HG02759 (cell line): Measurements from ENCODE around the gene MPZ.
"Not testable (repeated sequence)": the region's sequence is repeated elsewhere in the genome, so short reads cannot be mapped to it uniquely, and the experiment has no call there.

ENCODE experiments used
- ATAC-seq: cut with Tn5 transposase; IDR thresholded peaks from one replicate; pipeline ENCODE4 v1.9.1; 2021; ENCODE audit warnings: mild to moderate bottlenecking, moderate library complexity; ENCODE audit not compliant: unreplicated experiment

The MPZ gene

GRCh38 chr1:161258439-161259344 lies 51.1 kb downstream of the MPZ start, which contains the start of gene PCP4L1:
PCP4L1 (plus strand) TSS chr1:161258745; CDS start chr1:161258975, 230 bp downstream.
- peak; percentile 78 for ATAC-seq

GRCh38 chr1:161257109-161257508 lies 52.7 kb downstream of the MPZ start:
- not testable (repeated sequence) for ATAC-seq

DNA sequence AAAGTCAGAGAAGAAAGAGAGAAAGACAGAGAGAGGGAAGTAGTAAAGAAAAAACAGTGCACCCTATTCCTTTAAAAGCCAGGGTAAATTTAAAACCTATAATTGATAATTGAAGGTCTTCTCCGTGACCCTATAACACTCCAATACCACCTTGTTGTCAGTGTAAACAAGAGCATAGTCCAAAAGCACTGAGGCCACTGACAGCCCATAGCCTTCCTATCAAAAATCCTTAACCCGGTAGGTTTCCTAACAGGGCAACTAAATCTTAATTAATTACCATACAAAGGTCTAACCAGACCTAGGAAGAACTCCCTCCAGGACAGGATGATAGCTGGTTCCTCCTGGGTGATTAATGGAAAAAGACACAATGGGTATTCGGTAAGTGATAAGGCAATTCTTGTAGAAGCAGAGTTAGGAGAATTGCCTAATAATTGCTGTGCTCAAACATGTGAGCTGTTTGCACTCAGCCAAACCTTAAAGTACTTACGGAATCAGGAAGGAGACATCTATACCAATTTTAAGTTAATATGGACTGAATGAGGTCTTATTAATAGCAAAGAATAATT lies 53.7 kb downstream of the MPZ start:
- ATAC-seq: not testable (repeated sequence)

DNA sequence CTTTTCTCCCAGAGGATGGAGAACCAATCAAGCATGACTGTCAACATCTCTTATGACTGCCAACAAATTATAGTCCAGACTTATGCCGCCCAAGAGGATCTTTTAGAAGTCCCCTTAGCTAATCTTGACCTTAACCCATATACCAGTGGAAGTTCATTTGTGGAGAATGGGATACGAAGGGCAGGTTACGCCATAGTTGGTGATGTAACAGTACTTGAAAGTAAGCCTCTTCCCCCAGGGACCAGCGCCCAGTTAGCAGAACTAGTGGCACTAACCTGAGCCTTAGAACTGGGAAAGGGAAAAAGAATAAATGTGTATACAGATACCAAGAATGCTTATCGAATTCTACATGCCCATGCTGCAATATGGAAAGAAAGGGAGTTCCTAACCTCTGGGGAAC lies 54.5 kb downstream of the MPZ start:
- ATAC-seq: not testable (repeated sequence)
